Measurements from ENCODE around the gene CDC14A.
"Not testable (repeated sequence)": the region's sequence is repeated elsewhere in the genome, so short reads cannot be mapped to it uniquely, and the experiment has no call there.

CDC14A gene

GRCh38 chr1:100352267-100353070 is at the start of gene CDC14A:
TSS of gene CDC14A (plus strand) at chr1:100352506. CDS start at chr1:100352955, 449 bp downstream.
- DNase-seq (ENCODE audit: low spot score): peak; percentile 97

GRCh38 chr1:100302739-100303138 is 49.6 kb upstream of the CDC14A start:
- DNase-seq (ENCODE audit: low spot score): no peak

GRCh38 chr1:100304227-100304626 is 48.1 kb upstream of the CDC14A start:
- DNase-seq (ENCODE audit: low spot score): no peak

GRCh38 chr1:100304921-100305320 is 47.4 kb upstream of the CDC14A start:
- DNase-seq (ENCODE audit: low spot score): no peak

GRCh38 chr1:100305954-100306353 is 46.4 kb upstream of the CDC14A start:
- no peak for DNase-seq (ENCODE audit: low spot score)

GRCh38 chr1:100306735-100307313 is 45.5 kb upstream of the CDC14A start:
- no peak for DNase-seq (ENCODE audit: low spot score)

- DNase-seq (ENCODE audit: low spot score): no peak
These were observed 43.5 kb upstream of the CDC14A start for GRCh38 chr1:100308777-100309176.

- no peak for DNase-seq (ENCODE audit: low spot score)
These were observed 42.4 kb upstream of the CDC14A start for GRCh38 chr1:100309863-100310262.

GRCh38 chr1:100313382-100313781 is 38.9 kb upstream of the CDC14A start:
- peak; percentile 30 for DNase-seq (ENCODE audit: low spot score)

- no peak for DNase-seq (ENCODE audit: low spot score)
These were observed 35.7 kb upstream of the CDC14A start for GRCh38 chr1:100316622-100317021.

- no peak for DNase-seq (ENCODE audit: low spot score)
These were observed 31.8 kb upstream of the CDC14A start for GRCh38 chr1:100320311-100321099.

- no peak for DNase-seq (ENCODE audit: low spot score)
These were observed 31.2 kb upstream of the CDC14A start for GRCh38 chr1:100321100-100321493.

- DNase-seq (ENCODE audit: low spot score): no peak
These were observed 30.8 kb upstream of the CDC14A start for GRCh38 chr1:100321506-100321905.

GRCh38 chr1:100322436-100323211 is 29.7 kb upstream of the CDC14A start:
- DNase-seq (ENCODE audit: low spot score): peak; percentile 42

GRCh38 chr1:100323419-100324106 is 28.7 kb upstream of the CDC14A start:
- no peak for DNase-seq (ENCODE audit: low spot score)

- DNase-seq (ENCODE audit: low spot score): no peak
These were observed 26.6 kb upstream of the CDC14A start for GRCh38 chr1:100325415-100326324.

- DNase-seq (ENCODE audit: low spot score): not testable (repeated sequence)
These were observed 26.0 kb upstream of the CDC14A start for GRCh38 chr1:100326325-100326670.

GRCh38 chr1:100328133-100328532 is 24.2 kb upstream of the CDC14A start:
- no peak for DNase-seq (ENCODE audit: low spot score)

- not testable (repeated sequence) for DNase-seq (ENCODE audit: low spot score)
These were observed 21.2 kb upstream of the CDC14A start for GRCh38 chr1:100331146-100331545.

- no peak for DNase-seq (ENCODE audit: low spot score)
These were observed 20.0 kb upstream of the CDC14A start for GRCh38 chr1:100332331-100332730.
